Endothelial cell of umbilical vein (primary cell): ENCODE data around the gene ZFY. TPM values are rescaled to one million over a fixed set of nuclear protein-coding genes. Genes with fewer than 3 reads are reported as not detected.

Experiments
- BruUV-seq: library from RNA; stranded (reverse); fragments of 400-500 nt; replicated peaks from 2 replicates; lab custom pipeline; 2021; lab: Mats Ljungman, UMichigan
- CTCF ChIA-PET: fragments of 300-600, 350-600 bp; sonication (Branson Sonifier 250); formaldehyde crosslinking; loops from one replicate; lab custom pipeline; 2021; ENCODE audit warnings: antibody characterized with exemption, inconsistent platforms; lab: Charles Lee
- POLR2A ChIA-PET: fragments of 300-600, 350-600 bp; sonication (Branson Sonifier 250); formaldehyde crosslinking; loops from one replicate; lab custom pipeline; 2021; ENCODE audit warnings: antibody characterized with exemption, inconsistent platforms; lab: Charles Lee
- DNase-seq: peaks from one replicate; pipeline ENCODE4 v3.0.0-alpha.2; 2011; ENCODE audit warnings: low read depth, low spot score
- FAIRE-seq: peaks from 2 replicates; lab custom pipeline; 2011; peaks lifted over from hg19 to GRCh38; lab: Jason Lieb, UNC
- H2AFZ ChIP-seq: 2 replicates; pipeline ENCODE4 v1.6.0; 2012; ENCODE audit warnings: low read depth, low read length, control low read depth, inconsistent platforms
- H3K27ac ChIP-seq: 2 replicates; pipeline ENCODE4 v1.5.1; 2011; ENCODE audit warnings: low read depth, mild to moderate bottlenecking, control low read depth, low read length, moderate library complexity; ENCODE audit not compliant: insufficient read depth
- H3K27me3 ChIP-seq, 2 experiments: 2 replicates each; pipeline versions ENCODE4 v1.6.0 to v1.6.1; 2011; ENCODE audit warnings: low read length in 2 of 2, mixed read lengths in 1 of 2; ENCODE audit not compliant: control insufficient read depth in 2 of 2, insufficient read depth in 2 of 2
- H3K36me3 ChIP-seq, 2 experiments: 2 replicates in 1 of 2; 3 replicates in 1 of 2; pipeline ENCODE4 v1.5.1; 2011; ENCODE audit warnings: low read length in 2 of 2, mild to moderate bottlenecking in 1 of 2, moderate library complexity in 1 of 2; ENCODE audit not compliant: control insufficient read depth in 2 of 2, insufficient read depth in 2 of 2; ENCODE audit errors: extremely low read depth in 1 of 2
- H3K4me1 ChIP-seq: 3 replicates; pipeline ENCODE4 v1.5.1; 2011; ENCODE audit warnings: mild to moderate bottlenecking, low read length; ENCODE audit not compliant: control insufficient read depth, insufficient read depth; ENCODE audit errors: extremely low read depth
- H3K4me2 ChIP-seq: 2 replicates; pipeline ENCODE4 v1.6.1; 2011; ENCODE audit warnings: low read length, control low read depth, mixed read lengths; ENCODE audit not compliant: insufficient read depth
- H3K4me3 ChIP-seq, 3 experiments: fragments of 200-600 bp in 1 of 3; sonication (generic), shearing (Covaris generic) in 1 of 3; replicated peaks in 1 of 3; 2 replicates each; pipeline ENCODE4 v1.5.1; 2011 to 2016; ENCODE audit warnings: control low read depth in 3 of 3, low read length in 3 of 3, mild to moderate bottlenecking in 2 of 3, inconsistent platforms in 1 of 3, low read depth in 1 of 3, moderate library complexity in 1 of 3; ENCODE audit not compliant: insufficient read depth in 1 of 3
- H3K79me2 ChIP-seq: 2 replicates; pipeline ENCODE4 v1.6.0; 2012; ENCODE audit warnings: low read length, inconsistent platforms; ENCODE audit not compliant: control insufficient read depth, insufficient read depth
- H3K9ac ChIP-seq: replicated peaks from 2 replicates; pipeline ENCODE3; 2011; ENCODE audit warnings: low read length, control low read depth; ENCODE audit not compliant: insufficient read depth; ENCODE audit errors: extremely low read depth
- H3K9me1 ChIP-seq: replicated peaks from 3 replicates; pipeline ENCODE4 v1.6.0; 2011; ENCODE audit warnings: mild to moderate bottlenecking, low read length; ENCODE audit not compliant: control insufficient read depth, insufficient read depth; ENCODE audit errors: extremely low read depth
- H3K9me3 ChIP-seq: replicated peaks from 2 replicates; pipeline ENCODE4 v1.5.1; 2012; ENCODE audit warnings: low read length, inconsistent platforms; ENCODE audit not compliant: control insufficient read depth, insufficient read depth
- H4K20me1 ChIP-seq: replicated peaks from 2 replicates; pipeline ENCODE3; 2011; ENCODE audit warnings: mild to moderate bottlenecking, low read length; ENCODE audit not compliant: control insufficient read depth, insufficient read depth; ENCODE audit errors: extremely low read depth
- CTCF ChIP-seq, 2 donors: IDR thresholded peaks; 1 replicate in 1 of 2; 2 replicates in 1 of 2; pipeline ENCODE4 v1.5.1; 2011; ENCODE audit warnings: low read length in 2 of 2, mild to moderate bottlenecking in 2 of 2, moderate library complexity in 2 of 2, control low read depth in 1 of 2, inconsistent platforms in 1 of 2, low read depth in 1 of 2; ENCODE audit not compliant: insufficient read depth in 1 of 2; ENCODE audit errors: extremely low read depth in 1 of 2
- EZH2 ChIP-seq: IDR thresholded peaks from 2 replicates; pipeline ENCODE4 v1.6.1; 2012; ENCODE audit warnings: borderline replicate concordance, low read depth, mild to moderate bottlenecking, moderate library complexity, low read length, inconsistent platforms; ENCODE audit not compliant: severe bottlenecking
- FOS ChIP-seq: IDR thresholded peaks from 2 replicates; pipeline ENCODE4 v1.6.1; 2011; ENCODE audit warnings: mild to moderate bottlenecking, low read length, moderate library complexity, borderline replicate concordance; ENCODE audit not compliant: insufficient read depth
- GATA2 ChIP-seq: IDR thresholded peaks from 2 replicates; pipeline ENCODE4 v1.7.0; 2011; ENCODE audit warnings: low read depth, mild to moderate bottlenecking, moderate library complexity, mixed read lengths, low read length; ENCODE audit not compliant: insufficient read length, insufficient read depth
- JUN ChIP-seq: IDR thresholded peaks from 2 replicates; pipeline ENCODE4 v1.6.1; 2011; ENCODE audit warnings: borderline replicate concordance, low read depth; ENCODE audit not compliant: insufficient read length, insufficient read depth
- MAX ChIP-seq: IDR thresholded peaks from 2 replicates; pipeline ENCODE4 v1.6.1; 2011; ENCODE audit not compliant: insufficient read depth, insufficient read length
- MYC ChIP-seq: IDR thresholded peaks from one replicate; pipeline ENCODE4 v1.6.1; 2011; ENCODE audit warnings: mild to moderate bottlenecking, low read depth, low read length
- POLR2A ChIP-seq: IDR thresholded peaks from 2 replicates; pipeline ENCODE4 v1.6.1; 2012; ENCODE audit warnings: low read depth, mild to moderate bottlenecking, control low read depth, low read length
- POLR2AphosphoS5 ChIP-seq: IDR thresholded peaks from 2 replicates; pipeline ENCODE4 v1.6.1; 2012; ENCODE audit warnings: low read depth, mild to moderate bottlenecking, control low read depth, low read length, moderate library complexity; ENCODE audit not compliant: insufficient read depth
- dilution Hi-C: fragments of 300-500 bp; cut with MboI; formaldehyde crosslinking; loops from one replicate; pipeline ENCODE4 v1.15.0; 2019; ENCODE audit warnings: low sequenced_read_pairs; ENCODE audit not compliant: extremely low pct_ligation_motif_present
- intact Hi-C: fragments of 100-400 bp; cut with micrococcal nuclease; formaldehyde crosslinking; loops from one replicate; pipeline ENCODE4 v1.10.0; 2022
- polyA plus RNA-seq, 4 experiments: library from polyadenylated mRNA; depleted of rRNA in 3 of 4; stranded (reverse) in 3 of 4; unstranded in 1 of 4; fragments of >200 nt; gene quantifications; 2 replicates each; pipeline versions ENCODE4 v1.2.1 to v1.2.3, GENCODE V29; 2011 to 2012; ENCODE audit warnings: missing spikeins in 1 of 4
- total RNA-seq: library from RNA; stranded (reverse); gene quantifications from 2 replicates; pipeline ENCODE4 v1.2.3, GENCODE V29; 2021

ZFY gene
- total and polyA plus RNA-seq, 2 donors (not counting 3 experiments of a cell fraction or from before 2014, with no cell fraction given): 3.1 to 10.8 TPM

DNA sequence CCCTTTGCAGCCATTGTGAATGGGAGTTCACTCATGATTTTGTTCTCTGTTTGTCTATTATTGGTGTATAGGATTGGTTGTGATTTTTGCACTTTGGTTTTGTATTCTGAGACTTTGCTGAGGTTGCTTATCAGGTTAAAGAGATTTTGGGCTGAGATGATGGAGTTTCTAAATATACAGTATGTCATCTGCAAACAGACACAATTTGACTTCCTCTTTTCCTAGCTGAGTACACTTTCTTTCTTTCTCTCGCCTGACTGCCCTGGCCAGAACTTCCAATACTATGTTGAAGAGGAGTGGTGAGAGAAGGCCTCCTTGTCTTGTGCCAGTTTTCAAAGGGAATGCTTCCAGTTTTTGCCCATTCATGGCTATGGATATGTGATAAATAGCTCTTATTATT lies 81.4 kb downstream of the ZFY start:
- ChIA-PET POLR2A (no interaction called here), CTCF (no interaction called here)
- dilution Hi-C loops (no loop called here), intact Hi-C loops (no loop called here)
- Histone ChIP-seq H2AFZ (no peak overlapping the region), H3K36me3 (no peaks in the 10 kb centered on the region), H3K9me3 (no peaks in the 10 kb centered on the region), H3K79me2 (no peaks in the 10 kb centered on the region), H3K4me2 (no peak overlapping the region), H3K9ac (no peak overlapping the region), H3K9me1 (no peaks in the 10 kb centered on the region), H3K4me1 (no peaks in the 10 kb centered on the region), H3K27me3 (no peaks in the 10 kb centered on the region), H4K20me1 (no peaks in the 10 kb centered on the region), H3K27ac (no peak overlapping the region), H3K4me3 (no peak overlapping the region)
- DNase-seq: no peak
- BruUV-seq: no TSS peak
- FAIRE-seq: no peak
- no peak for TF ChIP-seq FOS
- TF ChIP-seq POLR2A: no peak
- no peak for TF ChIP-seq EZH2
- no peak for TF ChIP-seq JUN
- TF ChIP-seq MAX: no peak
- no peak for TF ChIP-seq GATA2
- TF ChIP-seq CTCF (IDR thresholded peaks at IDR 0.05; ENCODE audit: extremely low read depth in 1 of 2, insufficient read depth in 1 of 2, low read depth in 1 of 2, low read length in 2 of 2): no peak
- TF ChIP-seq MYC: no peak
- TF ChIP-seq POLR2AphosphoS5: no peak
